NT2/D1 (cell line): Measurements from ENCODE around the gene TPM4.

Experiments
- SUZ12 ChIP-seq: IDR thresholded peaks from 2 replicates; pipeline ENCODE4 v1.6.1; 2011; ENCODE audit not compliant: insufficient read length, insufficient read depth; ENCODE audit errors: extremely low read depth
- YY1 ChIP-seq: IDR thresholded peaks from 2 replicates; pipeline ENCODE4 v1.6.1; 2011; ENCODE audit not compliant: insufficient read length, insufficient read depth
- ZNF274 ChIP-seq: IDR thresholded peaks from 2 replicates; pipeline ENCODE4 v1.6.1; 2011; ENCODE audit warnings: mild to moderate bottlenecking, low read depth, low read length

DNA sequence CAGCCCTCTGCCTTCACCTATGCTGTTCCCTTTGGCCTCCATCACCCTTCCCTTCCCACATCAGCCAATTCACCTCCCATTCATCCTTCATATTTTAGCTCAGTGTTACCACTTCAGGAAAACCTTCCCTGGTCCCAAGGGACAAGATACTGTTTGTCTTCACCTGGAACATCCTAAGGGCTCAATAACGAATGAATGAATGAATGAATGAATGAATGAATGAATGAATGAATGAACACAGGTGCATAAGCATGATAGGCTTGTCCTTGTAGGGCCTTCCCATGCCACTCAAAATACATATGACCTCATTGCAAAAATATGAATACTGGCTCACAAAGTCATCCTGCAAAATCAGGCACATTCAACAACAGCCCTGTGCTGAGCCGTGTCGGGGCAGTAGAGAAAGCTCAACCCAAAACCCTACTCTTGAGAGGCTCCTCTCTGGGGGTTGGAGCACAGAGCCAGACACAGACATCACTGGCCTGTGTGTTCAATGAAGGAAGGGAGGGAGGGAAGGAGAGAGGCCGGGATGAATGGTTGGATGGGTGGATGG lies 33.7 kb upstream of the TPM4 start:
- TF ChIP-seq YY1 (no peak), SUZ12 (no peak), ZNF274 (no peak)
